HL-60 (cell line): Measurements from ENCODE around the gene GPC3.

ENCODE experiments used
- CTCF ChIP-seq: IDR thresholded peaks from one replicate; pipeline ENCODE4 v1.5.1; 2011; ENCODE audit warnings: low read length, control low read depth, inconsistent platforms; ENCODE audit not compliant: insufficient read depth
- POLR2AphosphoS5 ChIP-seq: IDR thresholded peaks from 2 replicates; pipeline ENCODE4 v1.6.1; 2012; ENCODE audit warnings: low read depth

- TF ChIP-seq POLR2AphosphoS5 = no peak
- no peak for TF ChIP-seq CTCF
These were observed 77.8 kb downstream of the GPC3 start for GRCh38 chrX:133907606-133908005.
